ENCODE data around the gene NET1.
A peak's percentile ranks its signal among the peaks of the same experiment; 100 is the strongest.
"Not testable (repeated sequence)": the region's sequence is repeated elsewhere in the genome, so short reads cannot be mapped to it uniquely, and the experiment has no call there.

NET1 gene

DNA sequence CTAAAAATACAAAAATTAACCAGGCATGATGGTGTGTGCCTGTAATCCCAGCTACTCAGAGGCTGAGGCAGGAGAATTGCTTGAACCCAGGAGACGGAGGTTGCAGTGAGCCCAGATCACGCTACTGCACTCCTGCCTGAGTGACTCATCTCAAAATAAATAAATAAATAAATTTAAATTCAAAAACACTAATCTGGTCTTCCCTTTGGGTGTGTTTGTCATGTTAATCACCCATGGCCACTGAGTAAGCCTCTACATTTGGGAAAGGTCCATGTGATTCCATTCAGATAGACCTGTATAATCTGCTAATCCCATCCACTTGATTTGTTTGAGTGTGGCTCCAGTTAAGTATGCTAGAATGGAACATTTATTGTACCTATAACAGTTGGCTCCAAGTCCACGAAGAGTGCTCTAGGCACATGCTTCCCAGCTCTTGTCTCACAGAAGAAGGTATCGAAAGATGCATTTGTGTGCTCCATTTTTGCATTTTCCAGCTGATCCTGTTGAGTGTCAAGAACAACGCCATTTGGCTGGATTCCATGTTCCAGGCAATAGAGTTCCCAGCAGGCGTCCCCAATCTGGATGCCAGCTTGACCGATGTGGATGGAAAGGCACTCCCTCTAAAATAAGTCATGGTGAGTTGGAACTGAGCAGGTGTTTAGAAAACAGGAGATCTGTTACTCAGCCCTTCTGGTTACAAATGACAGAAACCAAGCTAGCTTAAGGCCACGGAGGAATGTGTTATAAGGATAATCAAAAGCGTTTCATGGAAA lies 11.7 kb upstream of the NET1 start:
- DNase-seq, result no peak

DNA sequence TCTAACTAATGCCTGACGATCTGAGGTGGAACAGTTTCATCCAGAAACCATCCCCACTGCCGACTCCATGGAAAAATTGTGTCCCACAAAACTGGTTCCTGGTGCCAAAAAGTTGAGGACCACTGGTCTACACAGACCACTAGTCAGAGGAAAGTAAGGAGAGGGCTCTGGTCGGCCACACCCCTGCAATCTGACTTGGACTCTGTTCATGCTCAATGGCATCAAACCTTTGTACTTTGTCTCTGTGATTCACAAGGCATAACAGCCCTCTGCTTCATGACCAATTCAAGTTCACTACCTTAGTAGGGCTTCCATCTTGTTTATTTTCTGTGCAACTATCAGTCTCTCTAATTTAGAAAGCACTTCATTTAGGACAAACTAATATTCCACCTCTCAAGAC lies 9.6 kb upstream of the NET1 start:
- no peak for DNase-seq

DNA sequence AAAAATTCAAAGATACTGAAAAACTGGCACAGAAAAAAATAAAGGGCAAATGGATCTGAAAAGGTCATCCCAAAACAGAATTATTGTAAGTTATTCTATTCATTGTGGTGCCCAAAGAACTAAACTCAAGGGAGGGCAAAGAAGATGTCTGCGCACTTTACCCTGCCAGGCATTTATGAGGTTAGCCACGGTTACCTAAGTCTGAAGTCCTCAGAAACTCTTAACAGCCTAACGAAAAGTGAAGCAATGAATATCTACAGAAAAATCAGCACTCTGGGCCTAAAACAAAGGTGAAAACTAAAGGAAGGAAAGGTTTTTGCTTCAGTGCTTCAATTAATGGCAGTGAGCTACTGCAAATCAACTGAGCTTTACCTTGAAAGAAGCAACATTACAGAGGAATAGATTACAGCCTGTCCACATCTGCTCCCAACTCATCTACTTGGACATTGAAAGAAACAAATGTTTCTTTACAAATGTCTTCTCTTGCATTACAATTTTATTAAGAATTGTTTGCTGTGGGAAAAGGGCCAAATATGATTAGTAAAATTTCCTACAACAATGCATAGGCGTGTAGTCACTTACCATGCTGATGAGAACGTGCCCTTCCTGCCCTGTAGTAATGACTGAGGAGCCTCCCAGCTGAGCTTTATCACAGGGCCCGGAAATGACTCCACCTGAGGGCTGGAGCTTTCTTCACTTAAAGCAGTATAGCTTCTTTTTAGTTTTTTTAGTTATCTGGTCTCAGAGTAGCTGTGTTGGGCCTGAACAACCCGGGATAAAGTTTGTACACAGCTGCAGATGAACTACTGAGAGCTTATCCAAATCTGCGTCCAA lies 7.9 kb upstream of the NET1 start, which contains the start of gene TUBAL3:
TUBAL3 (minus strand) TSS at position 621 of the 834 bp plus-strand sequence; CDS start at position 585, 36 bp downstream.
- DNase-seq, result no peak

- DNase-seq, result no peak
These were observed 5.4 kb upstream of the NET1 start for GRCh38 chr10:5406918-5407317.

DNA sequence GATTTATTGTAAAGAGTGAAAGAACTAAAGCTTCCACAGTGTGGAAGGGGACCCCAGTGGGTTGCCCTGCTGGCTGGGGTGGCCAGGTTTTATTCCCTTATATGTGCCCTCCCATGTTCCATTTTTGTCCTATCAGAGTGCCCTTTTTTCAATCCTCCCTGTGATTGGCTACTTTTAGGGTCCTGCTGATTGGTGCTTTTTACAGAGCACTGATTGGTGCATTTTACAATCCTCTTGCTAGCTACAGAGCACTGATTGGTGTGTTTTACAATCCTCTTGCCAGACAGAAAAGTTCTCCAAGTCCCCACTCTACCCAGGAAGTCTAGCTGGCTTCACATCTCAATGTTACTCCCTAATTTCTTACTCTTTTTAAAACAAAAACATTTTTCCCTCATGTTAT lies 1.6 kb upstream of the NET1 start:
- not testable (repeated sequence) for DNase-seq

DNA sequence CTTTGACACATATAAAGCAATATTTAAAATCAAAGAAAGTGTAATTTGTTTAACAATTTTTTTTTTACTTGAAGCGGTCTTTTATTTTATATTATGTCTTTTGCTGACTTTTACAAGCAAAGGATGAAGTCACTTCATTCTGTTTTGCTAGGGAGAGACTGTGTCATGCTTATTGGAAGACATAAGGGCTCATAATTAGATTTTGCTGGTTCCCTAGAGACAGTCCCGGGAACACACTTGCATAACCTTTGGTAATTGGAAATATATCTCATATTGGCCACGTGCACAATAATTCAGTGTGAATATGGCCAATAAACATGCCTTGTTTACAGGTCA lies 448 bp upstream of the NET1 start:
- DNase-seq, result peak; percentile 8

DNA sequence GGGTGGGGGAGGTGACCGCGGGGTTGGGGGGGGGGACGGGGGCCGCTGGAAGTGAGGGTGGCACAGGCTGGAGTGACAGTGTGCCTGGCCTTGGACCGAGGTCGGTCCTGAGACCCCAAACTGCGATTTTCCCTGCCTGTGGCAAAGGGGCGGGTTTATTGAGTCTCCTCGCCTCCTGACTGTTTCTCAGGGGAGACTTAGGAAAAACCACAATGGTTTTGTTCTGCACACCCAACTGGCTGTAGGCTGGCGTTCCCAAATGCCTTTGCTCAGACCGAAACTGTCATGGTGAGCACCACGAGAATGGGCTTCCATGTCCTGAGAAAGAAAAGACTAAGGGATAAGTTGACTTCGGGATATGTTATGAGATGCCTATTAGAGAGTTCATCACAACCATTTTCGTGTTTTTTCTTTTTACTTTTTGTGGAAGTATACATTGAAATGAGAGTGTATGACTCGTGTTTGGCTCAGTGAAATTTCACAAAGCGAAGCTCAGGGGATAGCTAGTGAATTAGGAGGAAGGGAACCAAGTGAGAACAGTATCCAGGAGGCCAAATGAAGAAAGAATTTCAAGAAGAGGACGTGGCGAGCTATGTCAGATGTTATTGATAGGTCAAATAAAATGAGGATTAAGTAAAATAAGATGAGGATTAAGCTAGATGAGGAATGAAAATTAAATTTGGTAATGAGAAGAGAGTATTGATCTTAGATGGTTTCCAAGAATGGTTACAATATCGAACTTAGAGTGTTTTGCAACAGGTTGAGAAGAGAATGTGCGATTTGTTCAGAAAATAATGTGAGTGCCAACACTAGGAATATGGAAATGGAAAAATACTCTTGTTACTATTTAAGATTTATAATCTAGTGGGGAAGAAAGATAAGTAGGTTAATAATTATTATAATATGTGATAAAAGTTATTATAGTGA lies 918 bp downstream of the NET1 start:
- peak; percentile 26 for DNase-seq

GRCh38 chr10:5416981-5417380 lies 4.6 kb downstream of the NET1 start:
- no peak for DNase-seq

DNA sequence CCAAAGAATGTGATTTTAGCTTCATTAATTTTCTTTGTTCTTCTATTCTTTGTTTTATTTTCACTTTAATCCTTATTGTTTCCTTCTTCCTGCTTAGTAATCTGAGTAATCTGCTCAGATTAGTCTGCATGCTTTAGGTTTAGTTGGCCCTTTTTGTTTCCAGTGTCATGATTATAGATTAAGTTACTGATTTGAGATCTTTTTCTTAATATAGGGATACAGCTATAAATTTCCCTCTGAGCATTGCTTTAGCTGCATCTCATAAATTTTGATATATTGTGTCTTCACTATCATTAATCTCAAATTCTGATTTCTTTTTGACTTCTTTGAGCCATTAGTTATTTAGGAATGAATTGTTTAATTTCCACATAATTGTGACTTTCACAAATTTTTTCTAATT lies 6.2 kb downstream of the NET1 start:
- no peak for DNase-seq

DNA sequence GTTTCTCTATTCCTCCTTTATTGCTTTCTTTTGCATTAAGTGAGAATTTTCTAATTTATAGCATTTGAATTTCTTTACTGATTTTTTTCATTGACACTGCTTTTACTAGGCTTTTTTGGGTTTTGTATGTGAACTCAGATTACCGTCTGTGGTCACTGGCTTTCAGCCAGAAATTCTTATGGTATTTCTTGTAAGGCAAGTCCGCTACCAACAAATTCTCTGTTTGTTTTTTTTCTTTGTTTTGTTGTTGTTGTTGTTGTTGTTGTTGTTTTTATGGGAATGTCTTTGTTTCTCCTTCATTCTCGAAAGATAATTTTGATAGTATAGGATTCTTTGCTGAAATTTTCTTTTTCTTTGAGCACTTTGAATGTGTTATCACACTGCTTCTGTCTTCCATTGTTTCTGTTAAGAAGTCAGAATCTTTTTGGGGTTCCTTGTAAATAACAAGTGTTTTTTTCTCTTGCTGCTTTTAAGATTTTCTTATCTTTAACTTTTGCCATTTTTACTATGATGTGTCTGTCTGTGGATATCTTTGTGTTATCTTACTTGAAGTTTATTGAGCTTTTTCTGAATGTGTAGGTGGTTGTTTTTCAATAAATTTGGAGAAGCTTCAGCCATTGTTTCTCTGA lies 7.2 kb downstream of the NET1 start:
- DNase-seq, result no peak

DNA sequence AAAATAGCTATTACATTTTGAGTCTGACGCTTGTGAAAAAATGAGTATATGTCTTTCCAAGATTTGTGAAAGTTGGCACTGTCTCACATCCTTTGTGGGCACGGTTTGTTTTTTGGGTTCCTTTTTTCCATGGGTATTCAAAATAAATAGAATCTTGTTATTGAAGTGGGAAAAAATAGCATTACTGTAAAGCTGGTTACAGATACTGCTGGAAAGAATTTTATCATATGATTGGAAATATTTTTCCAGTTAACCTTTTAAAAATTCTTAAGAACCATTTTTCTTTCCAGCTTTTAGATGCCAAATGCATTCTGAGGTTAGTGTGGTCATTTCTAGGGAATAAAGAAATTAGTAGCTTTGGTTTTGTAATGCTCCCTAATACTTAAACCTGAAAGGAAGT lies 11.4 kb downstream of the NET1 start:
- no peak for DNase-seq

DNA sequence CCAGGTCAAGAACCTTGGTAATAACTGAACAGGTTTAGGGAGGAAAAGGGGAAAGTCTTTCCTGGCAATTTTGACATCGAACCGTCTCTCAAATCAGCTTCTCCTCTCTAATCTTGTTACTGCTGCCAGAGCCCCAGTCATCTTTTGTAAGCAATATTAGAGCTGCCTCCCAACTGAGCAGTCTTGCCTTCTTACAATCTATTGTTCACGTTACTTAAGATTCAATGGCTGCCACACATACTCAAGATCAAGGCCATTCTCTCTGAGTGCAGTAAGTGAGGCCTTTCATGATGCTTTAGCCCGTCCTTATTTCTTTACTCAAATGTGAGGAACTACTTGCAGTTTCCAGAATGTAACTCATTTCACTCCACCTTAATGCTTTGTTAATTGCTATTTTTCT lies 12.4 kb downstream of the NET1 start:
- DNase-seq, result peak; percentile 50

- DNase-seq, result no peak
These were observed 15.8 kb downstream of the NET1 start for GRCh38 chr10:5428133-5428532.

GRCh38 chr10:5433182-5433581 lies 20.8 kb downstream of the NET1 start:
- DNase-seq, result no peak

DNA sequence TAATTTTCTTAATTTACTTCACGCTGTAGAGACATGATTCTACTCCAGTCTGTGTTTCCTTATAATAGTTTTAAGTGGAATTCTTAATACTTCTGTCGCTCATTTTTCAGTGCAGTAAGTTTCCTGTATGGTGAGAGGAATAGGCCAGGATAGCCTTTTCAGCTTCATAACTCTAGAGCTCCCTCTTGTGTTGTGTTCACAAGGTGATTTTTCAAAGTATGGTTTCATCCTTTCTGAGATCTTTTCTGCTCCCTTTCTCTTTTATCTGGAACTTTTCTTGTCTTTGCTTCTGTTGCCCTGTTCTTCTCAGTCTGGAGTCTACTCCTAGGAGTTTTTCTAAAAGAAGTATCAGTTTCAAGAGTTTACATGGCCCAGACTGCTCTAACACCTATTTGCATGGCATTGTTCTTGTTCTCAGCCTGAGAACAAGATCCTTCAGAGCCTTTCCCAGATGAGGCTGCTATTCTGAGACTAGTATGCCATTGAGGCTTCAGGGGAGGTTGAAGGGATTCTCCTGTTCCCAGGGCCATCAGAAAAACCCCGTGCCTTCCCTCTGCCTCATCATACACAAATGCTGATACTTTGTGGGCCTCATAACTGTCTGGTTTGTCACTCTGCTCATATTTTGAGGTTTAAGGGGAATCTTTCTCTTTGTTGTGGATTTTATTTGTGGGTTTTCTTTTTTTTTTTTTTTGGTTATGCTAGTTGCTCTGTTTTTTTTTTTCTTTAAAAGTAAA lies 21.8 kb downstream of the NET1 start:
- peak; percentile 14 for DNase-seq

- no peak for DNase-seq
These were observed 23.0 kb downstream of the NET1 start for GRCh38 chr10:5435328-5435727.

- DNase-seq, result no peak
These were observed 27.8 kb downstream of the NET1 start for GRCh38 chr10:5440206-5440605.

DNA sequence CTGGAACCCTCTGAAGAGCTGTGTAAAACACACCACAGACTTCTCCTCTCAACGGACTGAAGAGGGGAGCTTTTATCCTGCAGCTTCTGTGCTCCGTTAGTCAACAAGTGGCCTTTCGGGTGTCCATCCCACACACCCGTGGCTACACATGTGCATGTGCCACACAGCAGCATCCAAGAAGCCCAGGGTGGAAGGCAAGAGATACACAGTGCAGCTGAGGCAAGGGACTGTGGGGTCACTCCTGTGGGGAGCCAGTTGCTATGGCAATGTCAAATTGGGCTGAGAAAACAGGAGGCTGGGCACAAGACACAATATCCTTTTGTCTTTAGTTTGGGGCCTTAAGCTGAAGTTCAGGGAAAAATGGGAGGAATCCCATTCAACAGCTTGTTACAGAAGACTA lies 28.7 kb downstream of the NET1 start:
- DNase-seq, result peak; percentile 13

DNA sequence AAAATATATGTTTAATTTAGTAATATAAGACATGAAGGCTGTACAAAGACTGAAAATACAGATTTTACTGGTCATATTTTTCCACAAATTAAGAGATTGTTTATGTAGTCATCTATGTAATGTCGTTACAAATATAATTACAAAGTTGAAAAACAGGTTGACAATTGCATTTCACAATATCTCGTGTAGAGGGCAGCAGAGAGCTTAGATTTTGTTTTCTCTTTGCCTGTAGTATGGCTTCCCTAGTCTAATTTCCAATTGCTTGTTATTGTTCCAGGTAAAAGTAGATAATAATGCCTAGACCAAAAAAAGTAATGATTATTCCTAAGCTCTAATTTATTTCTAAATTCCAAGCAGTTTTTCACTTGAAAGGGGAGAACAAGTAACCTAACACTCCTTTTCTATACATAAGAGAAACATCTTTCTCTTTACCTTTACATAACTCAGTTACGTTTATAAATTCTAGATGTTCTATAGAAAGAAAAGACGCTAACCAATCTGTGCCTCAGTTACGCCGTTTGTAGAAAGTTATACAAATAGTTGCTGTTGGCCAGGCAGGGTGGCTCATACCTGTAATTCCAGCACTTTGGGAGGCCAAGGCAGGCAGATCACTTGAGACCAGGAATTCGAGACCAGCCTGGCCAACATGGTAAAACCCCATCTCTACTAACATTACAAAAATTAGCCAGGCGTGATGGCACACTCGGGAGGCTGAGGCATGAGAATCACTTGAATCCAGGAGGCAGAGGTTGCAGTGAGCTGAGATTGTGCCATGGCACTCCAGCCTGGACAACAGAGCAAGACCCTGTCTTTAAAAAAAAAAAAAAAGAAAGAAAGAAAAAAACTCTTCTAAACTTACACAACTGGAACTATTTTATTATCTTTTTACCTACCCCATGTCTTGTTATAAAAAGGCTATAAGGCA lies 30.0 kb downstream of the NET1 start:
- DNase-seq, result peak; percentile 31

GRCh38 chr10:5442990-5443370 lies 30.6 kb downstream of the NET1 start:
- no peak for DNase-seq

GRCh38 chr10:5443429-5443828 lies 31.1 kb downstream of the NET1 start:
- no peak for DNase-seq
